Activated effector memory CD4-positive, alpha-beta T cell treated with anti-CD3 and anti-CD28 coated beads, Interleukin-2, amount 50 U/mL, for 16 hours (primary cell): Measurements from ENCODE around the gene GNG3.
A peak's percentile ranks its signal among the peaks of the same experiment; 100 is the strongest.
"Not testable (repeated sequence)": the region's sequence is repeated elsewhere in the genome, so short reads cannot be mapped to it uniquely, and the experiment has no call there.

Source experiments
- DNase-seq: peaks from one replicate; pipeline ENCODE4 v3.0.0-alpha.2; 2020

GNG3 gene

DNA sequence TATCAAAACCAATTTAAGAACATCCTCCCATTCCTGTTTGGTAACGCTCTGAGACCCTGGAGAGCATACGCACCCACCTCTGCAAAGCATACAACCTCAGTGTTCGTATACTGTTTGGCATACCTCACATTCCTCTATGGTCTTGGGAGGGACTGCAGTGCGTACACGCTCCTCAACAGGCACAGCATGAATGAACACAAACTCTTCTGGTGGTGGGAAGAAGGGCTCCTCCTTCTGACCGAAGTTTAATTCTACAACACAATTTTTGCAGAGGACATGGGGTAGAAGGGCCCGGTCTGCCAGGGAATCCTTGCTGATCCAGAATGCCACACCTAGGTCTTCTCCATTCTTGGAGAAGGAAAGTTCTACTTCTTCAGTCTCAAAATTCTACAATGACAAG is 14.5 kb downstream of the GNG3 start:
- DNase-seq, result no peak

DNA sequence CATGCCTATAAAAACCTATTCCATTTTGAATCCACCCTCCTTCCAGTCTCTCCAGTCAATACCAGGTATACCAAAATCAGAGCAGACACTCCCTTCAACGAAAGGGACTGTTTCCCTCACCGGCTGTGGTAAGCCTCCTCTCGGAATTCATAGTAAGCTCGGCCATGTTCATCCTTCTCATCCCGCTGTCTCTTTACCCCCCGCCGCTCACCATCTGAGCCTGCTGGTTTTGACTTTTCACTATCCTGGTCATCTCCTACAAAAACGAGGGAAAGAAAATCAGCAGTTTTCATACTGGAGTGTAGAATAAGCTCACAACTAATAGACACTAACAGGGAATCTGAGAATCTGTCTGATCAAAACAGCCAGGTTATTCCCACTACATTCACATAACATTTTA is 16.7 kb downstream of the GNG3 start:
- DNase-seq, result peak; percentile 27

DNA sequence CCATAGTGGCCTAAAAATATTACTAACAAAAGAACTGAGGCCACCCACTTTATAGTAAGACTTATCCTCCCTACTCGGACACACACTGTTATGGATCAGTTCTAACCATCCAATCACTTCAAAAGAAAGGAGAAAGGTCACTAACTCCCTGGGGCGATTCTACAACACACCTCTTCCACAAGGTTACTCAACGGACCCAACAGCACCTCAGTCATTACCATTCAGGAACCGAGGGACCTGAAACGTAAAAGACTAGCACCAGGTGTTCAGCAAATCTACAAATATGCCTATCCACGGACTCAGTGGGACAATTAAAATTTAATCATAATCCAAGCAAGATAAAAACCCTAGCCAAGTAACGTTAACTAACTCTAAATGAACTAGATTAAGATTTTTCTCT is 18.2 kb downstream of the GNG3 start:
- DNase-seq, result peak; percentile 43

DNA sequence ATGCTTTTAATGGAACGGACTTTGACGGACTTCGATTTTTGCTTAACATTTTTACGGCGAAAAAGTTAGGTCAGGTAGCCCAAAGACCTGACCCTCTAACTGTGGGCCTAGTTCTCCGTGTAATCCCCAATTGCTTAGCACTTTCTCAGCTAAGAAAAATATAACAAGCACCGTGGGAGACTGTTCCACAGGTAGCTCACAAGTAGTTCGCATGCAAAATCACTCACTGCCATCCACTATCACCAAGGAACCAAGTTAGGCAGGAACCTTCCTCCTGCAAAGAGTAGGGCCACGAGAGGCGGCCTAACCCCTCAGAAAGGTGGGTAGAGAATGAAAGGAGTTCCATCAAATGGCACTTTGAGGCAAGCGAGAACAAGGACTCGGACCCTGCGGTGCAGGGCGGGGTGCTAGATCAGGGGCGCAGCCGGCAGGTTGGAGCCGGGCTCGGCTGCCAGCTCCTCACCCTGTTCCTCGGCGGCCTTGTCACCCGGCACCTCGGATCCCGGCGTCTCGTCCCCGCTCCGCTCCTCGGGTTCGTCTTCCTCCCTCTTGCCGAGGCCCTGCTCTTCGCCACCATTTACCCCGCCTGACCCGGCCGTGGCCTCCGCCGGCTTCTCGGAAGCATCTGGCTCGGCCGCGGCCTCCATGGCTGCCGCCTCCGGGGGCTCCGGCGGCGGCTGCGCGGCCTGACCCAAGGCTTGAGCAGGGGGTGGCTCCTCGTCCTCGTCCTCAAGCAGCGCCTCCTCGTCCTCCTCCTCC is 18.9 kb downstream of the GNG3 start:
- DNase-seq, result no peak

DNA sequence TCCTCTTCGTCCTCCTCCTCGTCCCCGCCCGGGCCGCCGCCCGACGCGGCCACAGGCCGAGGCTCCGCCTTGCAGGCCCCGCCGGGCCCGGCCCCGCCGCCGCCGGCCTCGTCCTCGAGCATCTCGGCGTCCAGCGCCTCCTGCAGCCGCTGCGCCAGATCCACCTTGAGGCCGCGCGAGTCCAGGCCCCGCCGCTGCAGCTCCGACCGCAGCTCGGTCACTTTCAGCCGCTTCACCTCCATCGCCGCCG is 19.4 kb downstream of the GNG3 start:
- no peak for DNase-seq

- DNase-seq, result peak; percentile 100
Measured at GRCh38 chr11:62727165-62727871, 19.8 kb downstream of the GNG3 start, which contains the start of gene HNRNPUL2. TSS of gene HNRNPUL2 (minus strand) at chr11:62727457. CDS start at chr11:62727156, 301 bp downstream.

- peak; percentile 92 for DNase-seq
Measured at GRCh38 chr11:62727872-62728170, 20.3 kb downstream of the GNG3 start.

DNA sequence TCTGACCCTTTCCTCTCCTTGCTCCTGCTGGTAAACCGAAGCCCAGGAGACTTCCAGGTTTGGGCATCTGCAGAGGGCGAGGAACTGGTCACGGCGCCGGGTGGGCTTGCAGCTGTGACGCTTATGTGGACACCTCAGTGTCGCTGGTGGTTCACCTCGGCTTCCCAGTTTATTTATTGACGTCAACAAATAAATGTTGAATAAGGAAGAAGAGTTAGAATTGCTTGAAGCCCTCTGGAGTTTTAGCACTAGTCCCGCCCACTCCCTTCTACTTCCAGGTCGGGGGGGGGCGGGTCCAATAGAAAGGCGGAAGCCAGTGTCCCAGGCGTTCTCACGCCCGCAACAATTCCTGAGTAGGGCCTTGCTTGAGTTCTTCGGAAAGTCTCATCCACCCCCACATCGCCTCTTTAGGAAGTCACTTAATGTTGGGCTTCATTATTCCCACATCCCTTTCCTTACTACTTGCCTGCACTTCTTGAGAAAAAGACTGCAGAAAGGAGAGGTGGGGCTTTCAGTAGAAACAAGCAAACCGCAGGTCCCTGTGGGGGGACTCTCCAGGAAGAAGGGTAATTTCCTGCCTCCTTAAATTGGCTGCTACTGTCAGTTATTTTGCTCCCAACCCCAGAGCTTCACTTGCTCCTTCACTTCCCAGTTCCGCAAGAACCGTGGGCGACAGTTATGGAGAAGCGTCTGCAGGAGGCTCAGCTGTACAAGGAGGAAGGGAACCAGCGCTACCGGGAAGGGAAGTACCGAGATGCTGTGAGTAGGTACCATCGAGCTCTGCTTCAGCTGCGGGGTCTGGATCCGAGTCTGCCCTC is 20.9 kb downstream of the GNG3 start, which contains the start of gene TTC9C:
TTC9C (plus strand) TSS at position 316 of the 818 bp plus-strand sequence; CDS start at position 679, 363 bp downstream.
- DNase-seq, result peak; percentile 94

- peak; percentile 55 for DNase-seq
Measured at GRCh38 chr11:62730076-62730475, 22.6 kb downstream of the GNG3 start.

DNA sequence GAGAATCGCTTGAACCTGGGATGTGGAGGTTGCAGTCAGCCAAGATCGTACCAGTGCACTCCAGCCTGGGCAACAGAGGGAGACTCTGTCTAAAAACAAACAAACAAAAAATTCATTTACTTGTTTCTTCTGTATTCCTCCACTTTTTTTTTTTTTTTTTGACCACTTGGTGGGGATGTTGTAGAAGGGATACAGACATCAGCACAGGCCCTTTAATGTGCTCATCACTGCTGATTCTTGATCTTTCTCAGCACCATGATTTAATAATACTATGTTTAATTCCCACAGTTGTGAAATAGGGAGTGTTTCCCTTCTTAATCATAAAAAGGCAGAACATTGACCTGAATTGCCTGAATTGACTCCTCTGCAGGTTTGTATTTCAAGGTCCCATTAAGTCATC is 25.4 kb downstream of the GNG3 start:
- DNase-seq, result no peak

DNA sequence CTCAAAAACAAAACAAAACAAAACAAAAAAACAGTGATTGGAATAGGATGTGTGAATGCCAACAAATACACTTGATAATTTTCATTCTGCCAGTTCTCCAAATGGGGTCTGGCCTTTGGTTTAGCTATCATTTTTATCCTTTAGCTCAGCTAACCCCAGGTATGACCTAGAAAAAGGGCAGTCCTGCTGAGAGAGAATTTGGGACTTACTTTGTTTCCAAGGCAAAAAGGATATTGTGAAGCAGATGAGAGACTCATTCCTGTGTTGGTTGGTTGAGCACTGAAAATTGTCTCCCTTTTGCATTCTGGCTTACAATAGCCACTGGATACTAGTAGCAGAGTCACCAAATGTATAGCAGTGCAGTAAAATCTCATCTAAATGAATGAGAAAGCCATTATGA is 29.7 kb downstream of the GNG3 start:
- no peak for DNase-seq

GRCh38 chr11:62747475-62748160 is 40.1 kb downstream of the GNG3 start:
- no peak for DNase-seq

DNA sequence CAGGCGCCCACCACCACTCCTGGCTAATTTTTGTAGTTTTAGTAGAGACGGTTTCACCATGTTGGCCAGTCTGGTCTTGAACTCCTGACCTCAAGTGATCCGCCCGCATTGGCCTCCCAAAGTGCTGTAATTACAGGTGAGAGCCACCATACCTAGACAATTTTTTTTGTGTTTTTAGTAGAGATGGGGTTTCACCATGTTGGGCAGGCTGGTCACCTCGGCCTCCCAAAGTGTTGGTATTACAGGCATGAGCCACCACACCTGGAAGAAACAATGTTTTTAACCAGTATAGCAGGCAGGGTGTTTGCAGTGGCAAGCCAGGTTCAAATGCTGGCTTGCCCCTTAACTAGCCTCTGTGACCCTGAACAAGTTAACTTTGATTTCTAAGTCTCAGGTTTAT is 42.5 kb downstream of the GNG3 start:
- DNase-seq, result not testable (repeated sequence)

DNA sequence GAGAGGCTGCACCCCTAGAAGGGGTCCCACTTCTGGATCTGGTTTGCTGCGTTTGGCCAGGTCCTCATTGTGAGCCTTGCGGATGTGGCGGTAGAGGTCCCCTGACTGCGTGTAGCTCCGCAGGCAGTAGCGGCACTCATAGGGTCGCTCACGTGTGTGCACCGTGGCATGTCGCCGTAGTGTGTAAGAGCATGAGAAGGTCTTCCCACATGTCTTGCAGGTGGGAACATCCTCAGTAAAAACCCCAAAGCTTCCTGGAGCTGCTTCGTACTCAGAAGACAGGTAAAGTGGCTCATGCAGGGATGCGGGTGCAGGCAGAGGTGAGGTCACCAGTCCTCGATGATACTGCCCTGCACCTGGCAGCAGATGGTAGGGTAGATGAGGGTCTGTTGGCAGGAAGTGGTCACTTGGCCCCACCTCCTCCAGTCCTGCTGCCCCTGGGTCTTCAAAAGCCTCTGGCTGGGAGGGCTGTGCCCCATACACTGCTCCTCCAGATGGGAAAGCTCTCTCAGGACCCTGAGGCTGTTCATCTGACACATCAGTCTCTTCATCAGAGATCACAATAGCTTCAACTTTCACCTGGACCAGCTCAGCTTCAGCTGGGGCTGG is 44.8 kb downstream of the GNG3 start:
- no peak for DNase-seq

- DNase-seq, result no peak
Measured at GRCh38 chr11:62752994-62753735, 45.7 kb downstream of the GNG3 start.

DNA sequence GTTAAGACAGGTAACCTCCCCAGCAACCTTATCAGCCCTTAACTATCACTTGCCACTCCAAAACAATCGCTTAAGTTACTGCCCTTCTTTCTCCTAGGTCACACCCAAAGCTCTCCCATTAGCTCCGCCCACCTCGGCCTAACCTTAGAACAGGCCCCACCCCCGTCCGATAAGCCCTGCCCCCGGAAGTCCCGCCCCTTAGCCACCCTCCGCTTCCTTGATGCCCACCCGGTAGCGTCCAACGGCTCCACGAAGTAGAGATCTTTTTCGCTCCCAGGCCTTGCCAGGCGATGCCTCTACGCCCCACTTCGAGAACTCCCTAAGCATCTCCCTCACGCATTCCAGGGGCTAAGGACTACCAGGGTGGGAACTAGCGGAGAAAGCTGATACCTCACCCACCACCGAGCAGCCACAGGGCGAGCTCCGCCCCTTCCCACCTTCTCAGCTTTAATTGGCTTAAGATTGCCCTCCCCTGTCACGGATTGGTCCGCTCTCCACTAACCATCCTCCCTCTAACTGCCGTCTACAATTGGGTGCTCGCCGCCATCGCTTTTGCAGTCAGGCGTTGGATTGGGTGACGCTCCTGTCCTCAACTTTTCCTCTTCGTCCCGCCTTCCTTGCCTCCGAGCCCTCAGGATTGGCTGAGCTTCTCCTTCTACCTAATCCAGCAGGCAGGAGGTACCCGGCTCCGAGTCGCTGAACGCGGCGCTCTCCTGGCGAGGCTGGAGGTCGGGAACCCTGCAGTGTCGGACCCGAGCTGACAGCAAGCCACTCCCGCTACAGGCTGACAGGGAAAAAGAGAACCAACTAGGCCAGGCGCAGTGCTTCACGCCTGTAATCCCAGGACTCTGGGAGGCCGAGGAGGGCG is 46.5 kb downstream of the GNG3 start, which contains the start of gene ZBTB3:
ZBTB3 (minus strand) TSS at position 425 of the 868 bp plus-strand sequence. CDS start 496 bp downstream, outside the sequence.
- DNase-seq, result peak; percentile 98

GRCh38 chr11:62755086-62755615 is 47.7 kb downstream of the GNG3 start:
- no peak for DNase-seq

GRCh38 chr11:62757846-62758788 is 50.6 kb downstream of the GNG3 start:
- DNase-seq, result no peak
